ENCODE results near the gene FAM234A.
A peak's percentile ranks its signal among the peaks of the same experiment; 100 is the strongest.
"Not testable (repeated sequence)": the region's sequence is repeated elsewhere in the genome, so short reads cannot be mapped to it uniquely, and the experiment has no call there.

The FAM234A gene

DNA sequence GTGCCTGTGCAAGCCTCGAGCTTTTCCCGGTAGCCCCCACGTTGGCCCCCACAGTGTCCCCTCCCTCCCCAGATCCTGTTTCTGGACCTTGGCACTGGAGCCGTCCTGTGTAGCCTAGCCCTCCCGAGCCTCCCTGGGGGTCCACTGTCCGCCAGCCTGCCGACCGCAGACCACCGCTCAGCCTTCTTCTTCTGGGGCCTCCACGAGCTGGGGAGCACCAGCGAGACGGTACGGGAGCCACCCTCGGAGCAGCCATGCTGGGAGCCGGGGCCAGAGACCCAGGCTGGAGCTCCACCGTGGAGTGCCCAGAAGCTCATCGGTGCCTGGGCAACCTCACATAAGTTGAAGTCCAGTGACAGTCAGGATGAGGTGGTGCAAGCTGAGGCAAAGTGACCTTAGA is 29.3 kb downstream of the FAM234A start:
- in situ Hi-C loops (cut with HindIII; ENCODE audit: low pct_unique_long_range_greater_than_20kb, low sequenced_read_pairs) = no loop called here
- DNase-seq (ENCODE audit: low read depth in 1 of 2, low spot score in 1 of 2) = no peak
- TF ChIP-seq JUND (IDR thresholded peaks at IDR 0.05; ENCODE audit: low read depth) = no peak

DNA sequence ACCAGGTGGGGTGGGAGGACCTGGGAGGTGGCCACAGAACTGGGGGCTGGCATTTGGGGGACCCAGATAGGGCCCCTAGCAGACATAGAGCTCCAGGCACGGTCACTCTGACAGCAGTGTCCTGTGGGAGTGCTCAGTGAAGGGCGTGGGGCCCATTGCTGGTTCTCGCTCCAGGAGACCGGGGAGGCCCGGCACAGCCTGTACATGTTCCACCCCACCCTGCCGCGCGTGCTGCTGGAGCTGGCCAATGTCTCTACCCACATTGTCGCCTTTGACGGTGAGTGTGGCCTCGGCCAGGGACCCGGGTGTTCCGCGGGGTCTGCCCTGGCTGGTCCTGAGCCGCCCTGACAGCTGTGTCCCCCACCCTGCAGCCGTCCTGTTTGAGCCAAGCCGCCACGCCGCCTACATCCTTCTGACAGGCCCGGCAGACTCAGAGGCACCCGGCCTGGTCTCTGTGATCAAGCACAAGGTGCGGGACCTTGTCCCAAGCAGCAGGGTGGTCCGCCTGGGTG is 29.9 kb downstream of the FAM234A start:
- in situ Hi-C loops (cut with HindIII; ENCODE audit: low pct_unique_long_range_greater_than_20kb, low sequenced_read_pairs) = no loop called here
- TF ChIP-seq JUND (IDR thresholded peaks at IDR 0.05; ENCODE audit: low read depth) = no peak
- no peak for DNase-seq (ENCODE audit: low read depth in 1 of 2, low spot score in 1 of 2)

GRCh38 chr16:265002-265529 is 30.4 kb downstream of the FAM234A start:
- TF ChIP-seq JUND (IDR thresholded peaks at IDR 0.05; ENCODE audit: low read depth) = no peak
- DNase-seq (ENCODE audit: low read depth in 1 of 2, low spot score in 1 of 2) = no peak
- in situ Hi-C loops (cut with HindIII; ENCODE audit: low pct_unique_long_range_greater_than_20kb, low sequenced_read_pairs) = no loop called here

DNA sequence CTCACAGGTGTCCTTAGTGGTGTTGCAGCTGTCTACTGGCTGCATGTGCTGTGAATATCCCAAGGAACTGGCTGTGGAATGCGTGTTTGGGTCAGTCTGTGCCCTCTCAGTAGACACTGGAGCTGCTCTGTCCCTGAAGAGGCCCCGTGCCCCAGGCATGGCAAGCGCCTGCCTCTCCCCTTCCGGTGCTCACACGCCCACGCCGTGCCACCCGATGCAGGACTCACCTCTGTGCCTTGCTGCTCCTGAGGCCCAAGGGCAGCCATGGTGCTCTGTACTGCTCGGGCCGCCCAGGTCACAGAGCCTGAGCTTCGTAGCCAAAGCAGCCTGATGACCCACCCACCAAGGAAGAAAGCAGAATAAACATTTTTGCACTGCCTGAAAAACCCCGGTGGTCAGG is 31.1 kb downstream of the FAM234A start:
- DNase-seq (ENCODE audit: low read depth in 1 of 2, low spot score in 1 of 2) = peak in 1 of 2 experiments; percentile 16
- in situ Hi-C loops (cut with HindIII; ENCODE audit: low pct_unique_long_range_greater_than_20kb, low sequenced_read_pairs) = no loop called here
- TF ChIP-seq JUND (IDR thresholded peaks at IDR 0.05; ENCODE audit: low read depth) = no peak

DNA sequence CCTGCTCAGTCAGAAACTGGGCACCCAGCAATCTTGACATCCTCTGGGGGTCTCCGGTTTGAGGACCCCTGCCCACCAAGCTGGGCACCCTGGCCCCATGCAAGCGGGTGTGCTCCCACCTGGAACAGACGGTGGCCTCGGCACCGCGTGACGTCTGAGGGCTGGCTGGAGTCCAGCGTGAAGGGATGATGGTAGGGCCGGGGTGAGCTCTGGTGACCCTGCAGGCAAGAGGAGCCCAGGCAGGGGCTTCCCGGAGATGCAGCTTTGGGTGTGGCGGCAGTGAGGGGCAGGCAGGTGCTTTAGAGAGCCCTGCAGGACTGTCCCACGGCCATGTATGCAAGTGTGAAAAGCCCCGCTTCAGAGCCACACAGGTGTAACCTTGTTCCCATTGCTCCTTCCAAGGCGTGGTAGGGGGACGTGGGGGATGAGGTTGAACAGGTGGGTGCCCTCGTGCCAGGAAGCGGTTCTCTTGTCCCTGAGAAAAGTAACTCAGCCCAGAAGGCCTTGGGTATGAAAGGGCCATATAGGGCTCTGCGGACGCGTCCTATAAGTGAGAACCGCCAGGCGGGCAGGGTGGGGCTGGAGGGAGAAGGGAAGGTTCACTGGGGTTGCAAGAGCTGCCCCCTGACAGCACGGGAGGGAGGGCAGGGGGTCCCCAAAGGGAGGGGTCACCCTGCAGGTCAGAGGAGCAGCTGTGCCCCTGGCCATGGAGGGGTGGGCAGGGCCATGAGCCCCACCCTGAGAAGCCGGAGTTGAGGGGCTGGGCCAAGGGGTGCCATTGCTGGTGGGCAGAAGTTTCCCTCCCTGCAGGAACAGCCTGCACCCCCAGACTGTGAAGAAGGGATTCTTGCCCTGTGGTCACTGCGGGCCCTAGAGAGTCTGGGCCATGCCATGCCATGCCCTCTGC is 31.9 kb downstream of the FAM234A start:
- no peak for TF ChIP-seq JUND (IDR thresholded peaks at IDR 0.05; ENCODE audit: low read depth)
- no peak for DNase-seq (ENCODE audit: low read depth in 1 of 2, low spot score in 1 of 2)
- in situ Hi-C loops (cut with HindIII; ENCODE audit: low pct_unique_long_range_greater_than_20kb, low sequenced_read_pairs) = no loop called here

GRCh38 chr16:267562-267961 is 32.9 kb downstream of the FAM234A start:
- DNase-seq (ENCODE audit: low read depth in 1 of 2, low spot score in 1 of 2); in situ Hi-C loops (cut with HindIII; ENCODE audit: low pct_unique_long_range_greater_than_20kb, low sequenced_read_pairs): not testable (repeated sequence)

- no peak for TF ChIP-seq JUND (IDR thresholded peaks at IDR 0.05; ENCODE audit: low read depth)
- peak in 1 of 2 experiments; percentile 34 for DNase-seq (ENCODE audit: low read depth in 1 of 2, low spot score in 1 of 2)
- in situ Hi-C loops (cut with HindIII; ENCODE audit: low pct_unique_long_range_greater_than_20kb, low sequenced_read_pairs) = no loop called here
Measured at GRCh38 chr16:268141-269053, 33.8 kb downstream of the FAM234A start.

- DNase-seq (ENCODE audit: low read depth in 1 of 2, low spot score in 1 of 2) = no peak
- no peak for TF ChIP-seq JUND (IDR thresholded peaks at IDR 0.05; ENCODE audit: low read depth)
- in situ Hi-C loops (cut with HindIII; ENCODE audit: low pct_unique_long_range_greater_than_20kb, low sequenced_read_pairs) = no loop called here
Measured at GRCh38 chr16:269061-269796, 34.6 kb downstream of the FAM234A start.

GRCh38 chr16:270381-271255 is 36.0 kb downstream of the FAM234A start:
- TF ChIP-seq JUND (IDR thresholded peaks at IDR 0.05; ENCODE audit: low read depth) = no peak
- DNase-seq (ENCODE audit: low read depth in 1 of 2, low spot score in 1 of 2) = no peak
- in situ Hi-C loops (cut with HindIII; ENCODE audit: low pct_unique_long_range_greater_than_20kb, low sequenced_read_pairs) = no loop called here

DNA sequence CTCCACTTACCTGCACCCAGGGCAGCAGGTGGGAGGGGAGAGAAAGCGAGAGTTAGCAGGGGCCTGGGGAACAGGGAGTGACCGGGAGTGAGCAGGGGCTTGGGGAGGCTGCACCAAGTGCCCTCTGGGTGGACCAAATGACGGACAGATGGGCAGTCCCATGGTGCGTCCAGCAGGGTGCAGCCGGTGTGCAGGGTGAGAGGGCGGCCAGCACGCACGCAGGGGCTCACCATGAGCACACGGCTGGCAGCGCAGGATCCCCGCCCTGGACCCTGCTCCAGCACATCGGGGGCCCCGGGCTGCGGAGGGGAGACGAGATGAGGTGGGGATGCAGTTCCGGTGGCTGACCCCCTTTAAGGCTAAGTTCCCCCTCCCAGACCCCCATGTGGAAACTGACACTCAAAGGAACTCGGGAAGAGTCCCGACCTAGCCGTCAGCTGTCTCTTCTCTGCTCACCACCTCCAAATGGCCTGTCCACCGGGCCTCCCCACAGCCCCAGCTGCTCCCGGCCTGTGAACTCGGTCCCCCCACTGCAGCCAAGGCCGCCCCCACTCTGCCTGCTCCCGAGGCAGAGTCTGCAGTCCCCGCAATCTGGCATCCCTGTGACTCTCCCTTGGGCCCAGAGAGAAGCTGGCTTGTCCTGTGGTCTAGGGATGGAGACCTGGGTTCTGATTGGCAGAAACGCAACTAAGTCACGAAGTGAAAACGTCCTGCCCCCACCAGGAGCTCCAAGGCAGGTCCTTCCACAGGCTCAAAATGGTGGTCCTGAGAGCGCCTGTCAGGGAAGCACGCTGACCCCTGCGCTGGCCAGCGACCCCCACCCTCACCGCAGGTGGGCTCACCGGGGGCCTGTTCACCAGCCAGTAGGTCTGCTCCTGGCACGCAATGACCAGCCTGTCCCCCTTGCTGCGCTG is 38.3 kb downstream of the FAM234A start:
- no peak for TF ChIP-seq JUND (IDR thresholded peaks at IDR 0.05; ENCODE audit: low read depth)
- no peak for DNase-seq (ENCODE audit: low read depth in 1 of 2, low spot score in 1 of 2)
- in situ Hi-C loops (cut with HindIII; ENCODE audit: low pct_unique_long_range_greater_than_20kb, low sequenced_read_pairs) = no loop called here

Measured in T47D (cell line).